HG03108 (cell line): ENCODE data around the gene PEX14.
"Not testable (repeated sequence)": the region's sequence is repeated elsewhere in the genome, so short reads cannot be mapped to it uniquely, and the experiment has no call there.

ENCODE experiments used
- ATAC-seq: cut with Tn5 transposase; IDR thresholded peaks from one replicate; pipeline ENCODE4 v1.9.1; 2021; ENCODE audit warnings: moderate library complexity; ENCODE audit not compliant: unreplicated experiment

Gene PEX14

GRCh38 chr1:10494418-10494753 lies 19.6 kb downstream of the PEX14 start:
- ATAC-seq, result no peak

GRCh38 chr1:10494754-10495474 lies 20.2 kb downstream of the PEX14 start:
- peak; percentile 76 for ATAC-seq

GRCh38 chr1:10495475-10495817 lies 20.7 kb downstream of the PEX14 start:
- no peak for ATAC-seq

- ATAC-seq, result no peak
Observed at GRCh38 chr1:10495952-10496351, 21.2 kb downstream of the PEX14 start.

- no peak for ATAC-seq
Observed at GRCh38 chr1:10497109-10497508, 22.4 kb downstream of the PEX14 start.

GRCh38 chr1:10498231-10498630 lies 23.5 kb downstream of the PEX14 start:
- no peak for ATAC-seq

GRCh38 chr1:10502206-10502605 lies 27.5 kb downstream of the PEX14 start:
- ATAC-seq, result no peak

- ATAC-seq, result no peak
Observed at GRCh38 chr1:10504249-10504648, 29.5 kb downstream of the PEX14 start.

GRCh38 chr1:10506046-10506676 lies 31.4 kb downstream of the PEX14 start:
- not testable (repeated sequence) for ATAC-seq

- no peak for ATAC-seq
Observed at GRCh38 chr1:10506677-10507047, 31.9 kb downstream of the PEX14 start.

- no peak for ATAC-seq
Observed at GRCh38 chr1:10507111-10507879, 32.5 kb downstream of the PEX14 start.

GRCh38 chr1:10508511-10508951 lies 33.8 kb downstream of the PEX14 start:
- no peak for ATAC-seq

GRCh38 chr1:10509809-10510509 lies 35.2 kb downstream of the PEX14 start:
- ATAC-seq, result no peak

GRCh38 chr1:10510520-10511493 lies 36.1 kb downstream of the PEX14 start:
- ATAC-seq, result peak; percentile 88

- no peak for ATAC-seq
Observed at GRCh38 chr1:10511494-10511885, 36.7 kb downstream of the PEX14 start.

GRCh38 chr1:10513199-10513598 lies 38.4 kb downstream of the PEX14 start:
- ATAC-seq, result no peak

GRCh38 chr1:10514490-10515235 lies 39.9 kb downstream of the PEX14 start:
- no peak for ATAC-seq

GRCh38 chr1:10515301-10515975 lies 40.7 kb downstream of the PEX14 start:
- no peak for ATAC-seq
